Measurements from ENCODE around the gene CALR. TPM values are rescaled to one million over a fixed set of nuclear protein-coding genes. Genes with fewer than 3 reads are reported as not detected.

Gene CALR
- polyA plus RNA-seq, 1 donor = 723 TPM

DNA sequence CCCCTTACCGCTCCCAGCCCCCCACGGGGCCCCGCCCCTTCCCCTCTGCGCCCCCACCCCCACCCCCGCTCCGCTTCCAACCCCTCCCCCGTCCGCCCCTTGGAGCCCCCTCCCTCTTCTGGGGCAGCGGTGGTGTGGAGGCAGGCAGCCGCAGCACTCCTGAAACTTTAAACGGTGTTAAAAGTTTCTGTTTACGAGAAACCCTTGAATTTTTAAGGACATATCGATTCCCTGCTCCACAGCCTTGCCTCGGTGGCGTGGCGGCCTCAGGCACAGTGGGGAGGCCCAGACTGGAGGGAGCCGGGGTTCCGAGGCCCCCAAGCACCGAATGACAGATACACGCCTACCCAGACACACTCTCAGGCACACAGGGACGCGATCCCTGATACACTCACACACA, 52.0 kb downstream of the CALR start:
- H3K4me1 ChIP-seq (ENCODE audit: control insufficient read depth, insufficient read depth, low read length) = peaks cover 11% of the 10 kb centered on the region
- peaks cover 12% of the 10 kb centered on the region for H3K9me3 ChIP-seq (ENCODE audit: control insufficient read depth, low read depth, low read length)
- WGBS (ENCODE audit: insufficient coverage, low lambda C conversion rate) = no CpG with 5 or more reads among the region's 22 CpGs
- DNase-seq = no peak
- no peak overlapping the region for H3K27ac ChIP-seq (ENCODE audit: low read length)
- H3K4me3 ChIP-seq (ENCODE audit: low read length) = no peak overlapping the region
- peaks cover 69% of the 10 kb centered on the region for H3K27me3 ChIP-seq (ENCODE audit: control insufficient read depth, insufficient read depth, low read length)
- H3K36me3 ChIP-seq (ENCODE audit: control insufficient read depth, insufficient read depth, low read length) = no peaks in the 10 kb centered on the region

GRCh38 chr19:12990853-12991252, 52.4 kb downstream of the CALR start:
- WGBS (ENCODE audit: insufficient coverage, low lambda C conversion rate) = no CpG with 5 or more reads among the region's 3 CpGs
- H3K9me3 ChIP-seq (ENCODE audit: control insufficient read depth, low read depth, low read length) = peaks cover 11% of the 10 kb centered on the region
- H3K36me3 ChIP-seq (ENCODE audit: control insufficient read depth, insufficient read depth, low read length) = no peaks in the 10 kb centered on the region
- DNase-seq = no peak
- H3K4me3 ChIP-seq (ENCODE audit: low read length) = no peak overlapping the region
- peaks cover 7% of the 10 kb centered on the region for H3K4me1 ChIP-seq (ENCODE audit: control insufficient read depth, insufficient read depth, low read length)
- peaks cover 65% of the 10 kb centered on the region for H3K27me3 ChIP-seq (ENCODE audit: control insufficient read depth, insufficient read depth, low read length)
- no peak overlapping the region for H3K27ac ChIP-seq (ENCODE audit: low read length)

DNA sequence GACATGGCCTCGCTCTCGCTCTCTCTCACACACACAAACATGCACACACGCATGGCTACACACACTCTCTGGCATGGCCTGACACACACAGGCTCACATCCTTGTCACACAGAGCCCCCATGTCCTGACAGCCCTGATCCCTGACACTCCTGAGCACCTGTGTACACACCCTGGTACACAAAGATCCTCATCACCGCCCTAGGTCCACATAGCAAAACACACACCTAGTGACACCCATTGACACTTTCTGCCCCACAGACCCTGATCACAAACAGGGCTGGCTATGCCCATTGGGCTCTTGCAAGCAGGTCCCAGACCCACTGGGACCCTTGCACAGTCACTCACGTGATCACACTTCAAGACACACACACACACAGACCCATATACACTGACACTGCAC, 52.9 kb downstream of the CALR start:
- peaks cover 65% of the 10 kb centered on the region for H3K27me3 ChIP-seq (ENCODE audit: control insufficient read depth, insufficient read depth, low read length)
- DNase-seq = no peak

DNA sequence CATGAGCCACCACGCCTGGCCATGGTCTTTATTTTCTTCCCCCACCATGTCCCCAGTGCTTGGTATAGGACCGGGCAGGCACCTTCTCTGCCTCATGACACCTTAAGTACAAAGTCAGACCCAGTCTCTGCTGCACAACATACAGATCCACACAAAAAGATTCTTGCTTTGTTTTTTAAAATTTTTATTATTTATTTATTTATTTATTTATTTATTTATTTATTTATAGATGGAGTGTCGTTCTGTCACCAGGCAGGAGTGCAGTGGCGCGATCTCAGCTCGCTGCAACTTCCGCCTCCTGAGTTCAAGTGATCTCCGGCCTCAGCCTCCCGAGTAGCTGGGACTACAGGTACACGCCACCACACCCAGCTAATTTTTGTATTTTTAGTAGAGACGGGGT, 54.3 kb downstream of the CALR start:
- 86% methylated on average over 1 of the region's 11 CpGs for WGBS (ENCODE audit: insufficient coverage, low lambda C conversion rate)
- DNase-seq = no peak
- H3K9me3 ChIP-seq (ENCODE audit: control insufficient read depth, low read depth, low read length) = peaks cover 18% of the 10 kb centered on the region
- H3K27me3 ChIP-seq (ENCODE audit: control insufficient read depth, insufficient read depth, low read length) = peaks cover 69% of the 10 kb centered on the region
- no peak overlapping the region for H3K27ac ChIP-seq (ENCODE audit: low read length)
- no peak overlapping the region for H3K4me3 ChIP-seq (ENCODE audit: low read length)
- H3K36me3 ChIP-seq (ENCODE audit: control insufficient read depth, insufficient read depth, low read length) = no peaks in the 10 kb centered on the region
- peaks cover 4% of the 10 kb centered on the region for H3K4me1 ChIP-seq (ENCODE audit: control insufficient read depth, insufficient read depth, low read length)

More for the DNA sequence above, 52.9 kb downstream of the CALR start:
- no CpG with 5 or more reads among the region's 5 CpGs for WGBS (ENCODE audit: insufficient coverage, low lambda C conversion rate)
- no peaks in the 10 kb centered on the region for H3K36me3 ChIP-seq (ENCODE audit: control insufficient read depth, insufficient read depth, low read length)
- H3K4me3 ChIP-seq (ENCODE audit: low read length) = no peak overlapping the region
- peaks cover 12% of the 10 kb centered on the region for H3K9me3 ChIP-seq (ENCODE audit: control insufficient read depth, low read depth, low read length)
- H3K27ac ChIP-seq (ENCODE audit: low read length) = no peak overlapping the region
- H3K4me1 ChIP-seq (ENCODE audit: control insufficient read depth, insufficient read depth, low read length) = peaks cover 4% of the 10 kb centered on the region

DNA sequence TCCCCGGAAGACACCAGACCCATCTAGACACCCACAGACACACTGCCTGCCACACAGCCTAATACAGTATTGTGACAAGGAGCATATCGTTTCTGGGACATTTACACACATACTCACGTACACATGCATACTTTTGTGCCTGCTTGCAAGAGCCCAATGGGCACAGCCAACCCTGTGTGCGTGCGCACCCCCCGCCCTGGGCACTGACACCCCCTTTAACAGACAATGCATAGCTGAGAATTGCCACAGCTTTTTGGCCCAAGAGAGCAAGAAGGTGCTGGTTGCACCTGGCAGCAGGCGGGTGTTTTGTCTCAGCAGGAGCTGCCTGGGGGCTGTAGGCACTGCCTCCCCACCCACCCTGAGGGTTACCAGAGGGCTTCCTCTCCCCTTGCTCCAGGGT, 55.2 kb downstream of the CALR start:
- Histone ChIP-seq H3K4me1 (ENCODE audit: control insufficient read depth, insufficient read depth, low read length) (peaks cover 4% of the 10 kb centered on the region), H3K27ac (ENCODE audit: low read length) (no peak overlapping the region), H3K9me3 (ENCODE audit: control insufficient read depth, low read depth, low read length) (peaks cover 18% of the 10 kb centered on the region), H3K36me3 (ENCODE audit: control insufficient read depth, insufficient read depth, low read length) (no peaks in the 10 kb centered on the region), H3K27me3 (ENCODE audit: control insufficient read depth, insufficient read depth, low read length) (peaks cover 74% of the 10 kb centered on the region), H3K4me3 (ENCODE audit: low read length) (no peak overlapping the region)
- DNase-seq = no peak
- no CpG with 5 or more reads among the region's 7 CpGs for WGBS (ENCODE audit: insufficient coverage, low lambda C conversion rate)

Other genes starting within 250 kb of the CALR start
- gene FBXW9, start 242.0 kb upstream of the CALR start, polyA plus RNA-seq = 9.5 TPM
- 49.2 TPM for gene TNPO2, start 214.7 kb upstream of the CALR start, polyA plus RNA-seq
- 219 TPM for gene TRIR, start 203.9 kb upstream of the CALR start, polyA plus RNA-seq
- gene GET3, start 201.1 kb upstream of the CALR start, polyA plus RNA-seq = 64.0 TPM
- 0.10 TPM for gene BEST2, start 186.8 kb upstream of the CALR start, polyA plus RNA-seq
- 192 TPM for gene HOOK2, start 163.1 kb upstream of the CALR start, polyA plus RNA-seq
- gene JUNB, start 147.1 kb upstream of the CALR start, polyA plus RNA-seq = 333 TPM
- gene PRDX2, start 136.8 kb upstream of the CALR start, polyA plus RNA-seq = 271 TPM
- gene THSD8, start 136.5 kb upstream of the CALR start, polyA plus RNA-seq = 3.8 TPM
- gene RNASEH2A, start 132.0 kb upstream of the CALR start, polyA plus RNA-seq = 20.3 TPM
- 1.6 TPM for gene RTBDN, start 104.0 kb upstream of the CALR start, polyA plus RNA-seq
- 4.4 TPM for gene MAST1, start 100.1 kb upstream of the CALR start, polyA plus RNA-seq
- 7.8 TPM for gene DNASE2, start 57.2 kb upstream of the CALR start, polyA plus RNA-seq
- 0.79 TPM for gene KLF1, start 51.4 kb upstream of the CALR start, polyA plus RNA-seq
- 25.4 TPM for gene GCDH, start 47.4 kb upstream of the CALR start, polyA plus RNA-seq
- gene SYCE2, start 19.3 kb upstream of the CALR start, polyA plus RNA-seq = 1.0 TPM
- gene FARSA, start 4.9 kb upstream of the CALR start, polyA plus RNA-seq = 55.0 TPM
- gene RAD23A, start 7.3 kb downstream of the CALR start, polyA plus RNA-seq = 91.8 TPM
- gene GADD45GIP1, start 18.6 kb downstream of the CALR start, polyA plus RNA-seq = 30.5 TPM
- gene DAND5, start 31.0 kb downstream of the CALR start, polyA plus RNA-seq = 0.06 TPM
- 20.2 TPM for gene NFIX, start 56.9 kb downstream of the CALR start, polyA plus RNA-seq
- gene LYL1, start 164.2 kb downstream of the CALR start, polyA plus RNA-seq = 3.7 TPM
- gene TRMT1, start 178.1 kb downstream of the CALR start, polyA plus RNA-seq = 35.5 TPM
- gene NACC1, start 179.7 kb downstream of the CALR start, polyA plus RNA-seq = 19.4 TPM
- 49.0 TPM for gene STX10, start 211.8 kb downstream of the CALR start, polyA plus RNA-seq
- gene IER2, start 211.8 kb downstream of the CALR start, polyA plus RNA-seq = 250 TPM

Data from large intestine (tissue), 3 donors.